GM12875 (cell line): ENCODE data around the gene RANBP9.

Experiments used
- H3K4me3 ChIP-seq: one replicate; pipeline ENCODE4 v1.5.1; 2011; ENCODE audit warnings: low read depth, low read length, control low read depth
- TF ChIP-seq, protein P1 (sequence below): IDR thresholded peaks from 2 replicates; pipeline ENCODE4 v1.5.1; 2011; ENCODE audit warnings: low read depth, mild to moderate bottlenecking, control low read depth, inconsistent platforms, low read length, moderate library complexity, borderline replicate concordance; ENCODE audit not compliant: insufficient read depth

The RANBP9 gene

GRCh38 chr6:13724182-13724581 lies 12.5 kb upstream of the RANBP9 start:
- H3K4me3 ChIP-seq: no peak overlapping the region
- TF ChIP-seq, protein P1, sequence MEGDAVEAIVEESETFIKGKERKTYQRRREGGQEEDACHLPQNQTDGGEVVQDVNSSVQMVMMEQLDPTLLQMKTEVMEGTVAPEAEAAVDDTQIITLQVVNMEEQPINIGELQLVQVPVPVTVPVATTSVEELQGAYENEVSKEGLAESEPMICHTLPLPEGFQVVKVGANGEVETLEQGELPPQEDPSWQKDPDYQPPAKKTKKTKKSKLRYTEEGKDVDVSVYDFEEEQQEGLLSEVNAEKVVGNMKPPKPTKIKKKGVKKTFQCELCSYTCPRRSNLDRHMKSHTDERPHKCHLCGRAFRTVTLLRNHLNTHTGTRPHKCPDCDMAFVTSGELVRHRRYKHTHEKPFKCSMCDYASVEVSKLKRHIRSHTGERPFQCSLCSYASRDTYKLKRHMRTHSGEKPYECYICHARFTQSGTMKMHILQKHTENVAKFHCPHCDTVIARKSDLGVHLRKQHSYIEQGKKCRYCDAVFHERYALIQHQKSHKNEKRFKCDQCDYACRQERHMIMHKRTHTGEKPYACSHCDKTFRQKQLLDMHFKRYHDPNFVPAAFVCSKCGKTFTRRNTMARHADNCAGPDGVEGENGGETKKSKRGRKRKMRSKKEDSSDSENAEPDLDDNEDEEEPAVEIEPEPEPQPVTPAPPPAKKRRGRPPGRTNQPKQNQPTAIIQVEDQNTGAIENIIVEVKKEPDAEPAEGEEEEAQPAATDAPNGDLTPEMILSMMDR: no peak

DNA sequence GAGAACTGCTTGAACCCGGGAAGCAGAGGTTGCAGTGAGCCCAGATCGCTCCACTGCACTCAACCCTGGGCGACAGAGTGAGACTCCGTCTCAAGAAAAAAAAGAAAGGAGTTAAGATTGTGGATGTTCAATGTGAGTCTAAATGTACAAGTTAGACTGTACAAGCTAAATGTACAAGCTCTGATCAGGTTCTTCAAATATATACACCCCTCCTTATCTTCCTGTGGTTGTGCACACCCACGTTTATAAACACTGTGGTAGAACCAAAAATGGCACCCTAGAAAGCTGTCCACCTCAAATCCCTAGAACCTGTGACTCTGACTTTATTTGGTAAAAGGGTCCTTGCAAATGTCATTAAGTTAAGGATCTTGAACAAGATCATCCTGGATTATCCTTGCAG lies 11.2 kb upstream of the RANBP9 start:
- no peak overlapping the region for H3K4me3 ChIP-seq
- TF ChIP-seq, protein P1: no peak

GRCh38 chr6:13718123-13718458 lies 6.5 kb upstream of the RANBP9 start:
- TF ChIP-seq, protein P1: no peak
- no peak overlapping the region for H3K4me3 ChIP-seq

DNA sequence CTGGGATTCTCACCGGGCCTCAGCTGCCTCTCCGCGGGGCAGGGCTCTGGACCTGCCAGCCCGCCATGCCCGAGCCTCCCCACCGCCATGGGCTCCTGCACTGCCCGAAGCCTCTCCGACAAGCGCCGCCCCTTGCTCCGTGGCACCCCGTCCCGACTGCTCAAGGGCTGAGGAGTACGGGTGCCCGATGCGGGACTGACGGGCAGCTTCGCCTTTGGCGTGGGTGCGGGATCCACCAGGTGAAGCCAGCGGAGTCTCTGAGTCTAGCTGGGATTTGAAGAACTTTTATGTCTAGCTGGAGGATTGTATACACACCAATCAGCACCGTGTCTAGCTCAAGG lies 5.3 kb upstream of the RANBP9 start:
- TF ChIP-seq, protein P1: no peak
- no peak overlapping the region for H3K4me3 ChIP-seq

DNA sequence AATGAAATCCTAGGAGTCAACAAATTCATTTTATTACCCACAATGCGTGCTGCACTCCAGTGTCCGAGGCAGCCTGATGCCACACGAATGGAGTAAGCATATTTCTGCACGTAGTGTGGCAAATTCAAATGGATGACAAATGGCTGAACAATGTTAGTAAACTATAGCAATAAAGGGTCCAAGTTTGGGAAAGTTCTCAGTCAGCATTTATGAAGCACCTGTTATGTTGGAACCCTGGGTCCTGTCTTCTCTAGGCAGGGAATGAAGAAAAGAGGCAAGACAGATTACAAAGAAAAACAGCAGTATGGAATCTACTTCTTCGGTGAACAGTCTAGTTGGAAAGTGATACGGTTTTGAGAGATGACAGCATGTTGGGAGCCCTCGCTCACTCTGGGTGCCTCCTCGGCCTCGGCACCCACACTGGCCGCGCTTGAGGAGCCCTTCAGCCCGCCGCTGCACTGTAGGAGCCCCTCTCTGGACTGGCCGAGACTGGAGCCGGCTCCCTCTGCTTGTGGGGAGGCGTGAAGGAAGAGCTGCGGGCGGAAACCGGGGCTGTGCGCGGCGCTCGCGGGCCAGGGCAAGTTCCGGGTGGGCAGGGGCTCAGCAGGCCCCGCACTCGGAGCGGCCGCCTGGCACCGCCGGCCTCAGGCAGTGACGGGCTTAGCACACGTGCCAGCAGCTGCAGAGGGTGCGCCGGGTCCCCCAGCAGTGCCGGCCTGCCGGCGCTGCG lies 4.8 kb upstream of the RANBP9 start:
- TF ChIP-seq, protein P1: no peak
- no peak overlapping the region for H3K4me3 ChIP-seq

DNA sequence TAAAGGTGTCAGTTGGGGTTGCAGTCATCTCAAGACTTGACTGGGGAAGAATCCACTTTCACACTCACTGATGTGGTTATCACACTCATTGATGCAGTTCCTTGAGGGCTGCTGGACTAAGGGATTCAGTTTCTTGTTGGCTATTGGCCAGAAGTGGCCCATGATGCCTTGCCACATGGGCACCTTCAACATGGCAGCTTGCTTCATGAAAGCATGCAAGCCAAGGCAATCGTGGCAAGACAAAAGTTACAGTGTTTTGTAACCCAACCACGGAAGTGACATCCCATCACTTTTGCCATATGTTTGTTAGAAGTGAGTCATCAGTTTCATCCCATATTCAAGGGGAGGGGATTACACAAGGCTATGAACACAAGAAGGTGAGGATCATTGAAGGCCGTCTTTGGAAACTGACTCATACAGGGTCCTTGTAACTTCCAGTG lies 3.8 kb upstream of the RANBP9 start:
- H3K4me3 ChIP-seq: no peak overlapping the region
- TF ChIP-seq, protein P1: no peak

- TF ChIP-seq, protein P1: no peak
- H3K4me3 ChIP-seq: no peak overlapping the region
Measured at GRCh38 chr6:13712599-13712898, 914 bp upstream of the RANBP9 start.
